SKM-1 treated with dmso at 0.1 percent for 144 hours (cell line): ENCODE measurements around the gene UMODL1.
"Not testable (repeated sequence)": the region's sequence is repeated elsewhere in the genome, so short reads cannot be mapped to it uniquely, and the experiment has no call there.

Source experiments
- DNase-seq: peaks from one replicate; lab custom pipeline; 2025; ENCODE audit not compliant: unreplicated experiment; lab: John Stamatoyannopoulos, UW

The UMODL1 gene

GRCh38 chr21:42159560-42160110 lies 88.5 kb downstream of the UMODL1 start:
- no peak for DNase-seq

GRCh38 chr21:42160111-42160721 lies 89.1 kb downstream of the UMODL1 start:
- no peak for DNase-seq

- DNase-seq, result no peak
Observed at GRCh38 chr21:42160765-42161164, 89.6 kb downstream of the UMODL1 start.

- peak; percentile 9 for DNase-seq
Observed at GRCh38 chr21:42161401-42161955, 90.4 kb downstream of the UMODL1 start.

- no peak for DNase-seq
Observed at GRCh38 chr21:42161956-42162681, 91.0 kb downstream of the UMODL1 start.

GRCh38 chr21:42162831-42163510 lies 91.9 kb downstream of the UMODL1 start:
- DNase-seq, result no peak

- DNase-seq, result no peak
Observed at GRCh38 chr21:42163511-42163863, 92.4 kb downstream of the UMODL1 start.

- DNase-seq, result peak; percentile 29
Observed at GRCh38 chr21:42164064-42164789, 93.1 kb downstream of the UMODL1 start.

- no peak for DNase-seq
Observed at GRCh38 chr21:42164818-42165217, 93.7 kb downstream of the UMODL1 start.

GRCh38 chr21:42165901-42166300 lies 94.8 kb downstream of the UMODL1 start:
- no peak for DNase-seq

GRCh38 chr21:42169758-42170157 lies 98.6 kb downstream of the UMODL1 start:
- DNase-seq, result no peak

- DNase-seq, result no peak
Observed at GRCh38 chr21:42171091-42172053, 100.3 kb downstream of the UMODL1 start.

GRCh38 chr21:42172596-42173483 lies 101.7 kb downstream of the UMODL1 start:
- DNase-seq, result no peak

- no peak for DNase-seq
Observed at GRCh38 chr21:42174173-42174572, 103.1 kb downstream of the UMODL1 start.

- no peak for DNase-seq
Observed at GRCh38 chr21:42175110-42175710, 104.1 kb downstream of the UMODL1 start.

GRCh38 chr21:42176859-42177258 lies 105.7 kb downstream of the UMODL1 start:
- DNase-seq, result no peak

GRCh38 chr21:42179316-42179715 lies 108.2 kb downstream of the UMODL1 start:
- DNase-seq, result no peak

GRCh38 chr21:42180001-42180400 lies 108.9 kb downstream of the UMODL1 start:
- DNase-seq, result not testable (repeated sequence)
